HL-60/S4 treated with phorbol 12-myristate 13-acetate at 8.2 ng/mL for 4 days and 3 days (cell line): ENCODE results near the gene EPHA5.

Experiments used
- in situ Hi-C: fragments of 300-500 bp; cut with MboI; formaldehyde crosslinking; loops from 2 replicates; pipeline ENCODE4 v1.15.0; 2022; ENCODE audit warnings: low sequenced_read_pairs

Gene EPHA5

GRCh38 chr4:65635051-65635821 is 35.1 kb downstream of the EPHA5 start:
- in situ Hi-C loops = no loop called here

- in situ Hi-C loops = no loop called here
Observed at GRCh38 chr4:65624651-65625050, 45.6 kb downstream of the EPHA5 start.

- in situ Hi-C loops = no loop called here
Observed at GRCh38 chr4:65623506-65623905, 46.8 kb downstream of the EPHA5 start.

GRCh38 chr4:65617416-65617815 is 52.9 kb downstream of the EPHA5 start:
- in situ Hi-C loops = no loop called here

GRCh38 chr4:65604515-65604914 is 65.8 kb downstream of the EPHA5 start:
- in situ Hi-C loops = no loop called here

GRCh38 chr4:65600656-65601055 is 69.6 kb downstream of the EPHA5 start:
- in situ Hi-C loops = no loop called here

- in situ Hi-C loops = no loop called here
Observed at GRCh38 chr4:65599340-65599739, 70.9 kb downstream of the EPHA5 start.

- in situ Hi-C loops = no loop called here
Observed at GRCh38 chr4:65597697-65598096, 72.6 kb downstream of the EPHA5 start.

GRCh38 chr4:65592089-65592488 is 78.2 kb downstream of the EPHA5 start:
- in situ Hi-C loops = no loop called here

GRCh38 chr4:65589921-65590320 is 80.4 kb downstream of the EPHA5 start:
- in situ Hi-C loops = no loop called here

- in situ Hi-C loops = no loop called here
Observed at GRCh38 chr4:65589331-65589730, 81.0 kb downstream of the EPHA5 start.

GRCh38 chr4:65580551-65580950 is 89.7 kb downstream of the EPHA5 start:
- in situ Hi-C loops = no loop called here

GRCh38 chr4:65566473-65566872 is 103.8 kb downstream of the EPHA5 start:
- in situ Hi-C loops = no loop called here

GRCh38 chr4:65561164-65561563 is 109.1 kb downstream of the EPHA5 start:
- in situ Hi-C loops = no loop called here

GRCh38 chr4:65559270-65559669 is 111.0 kb downstream of the EPHA5 start:
- in situ Hi-C loops = no loop called here

GRCh38 chr4:65552057-65552456 is 118.2 kb downstream of the EPHA5 start:
- in situ Hi-C loops = no loop called here

- in situ Hi-C loops = no loop called here
Observed at GRCh38 chr4:65550500-65550899, 119.8 kb downstream of the EPHA5 start.

- in situ Hi-C loops = no loop called here
Observed at GRCh38 chr4:65546882-65547416, 123.3 kb downstream of the EPHA5 start.

- in situ Hi-C loops = no loop called here
Observed at GRCh38 chr4:65538571-65538970, 131.7 kb downstream of the EPHA5 start.

- in situ Hi-C loops = no loop called here
Observed at GRCh38 chr4:65535113-65535512, 135.2 kb downstream of the EPHA5 start.

- in situ Hi-C loops = no loop called here
Observed at GRCh38 chr4:65521666-65522065, 148.6 kb downstream of the EPHA5 start.

- in situ Hi-C loops = no loop called here
Observed at GRCh38 chr4:65515646-65516045, 154.6 kb downstream of the EPHA5 start.

- in situ Hi-C loops = no loop called here
Observed at GRCh38 chr4:65510976-65511375, 159.3 kb downstream of the EPHA5 start.
